Measurements from ENCODE around the gene CTSH. TPM values are rescaled to one million over a fixed set of nuclear protein-coding genes. Genes with fewer than 3 reads are reported as not detected.
"Not testable (repeated sequence)": the region's sequence is repeated elsewhere in the genome, so short reads cannot be mapped to it uniquely, and the experiment has no call there.

Gene CTSH
- total RNA-seq, 2 donors from 2014 or later, result 61.9 to 101 TPM

GRCh38 chr15:78880242-78880533, 64.7 kb downstream of the CTSH start:
- no peak for TF ChIP-seq CTCF (conservative IDR thresholded peaks at IDR 0.05)
- Mint-ChIP-seq H3K4me3 (no peak overlapping the region), H3K9me3 (no peaks in the 10 kb centered on the region), H3K4me1 (peaks cover 24% of the 10 kb centered on the region), H3K36me3 (ENCODE audit: low read depth) (peaks cover 47% of the 10 kb centered on the region), H3K27me3 (ENCODE audit: insufficient read depth) (no peaks in the 10 kb centered on the region), H3K27ac (no peak overlapping the region)
- Histone ChIP-seq H3K27me3 (ENCODE audit: control insufficient read depth, insufficient read depth, low read length, poor library complexity, severe bottlenecking) (no peaks in the 10 kb centered on the region), H3K4me3 (ENCODE audit: low read length) (no peak overlapping the region), H3K9me3 (ENCODE audit: control insufficient read depth, low read length) (no peaks in the 10 kb centered on the region), H3K9ac (ENCODE audit: extremely low read depth, low read length, poor library complexity, severe bottlenecking) (no peak overlapping the region), H3K4me1 (ENCODE audit: control insufficient read depth, insufficient read depth, low read length) (peaks cover 11% of the 10 kb centered on the region), H3K36me3 (ENCODE audit: control insufficient read depth, insufficient read depth, low read length) (peaks cover 69% of the 10 kb centered on the region), H3K27ac (ENCODE audit: low read depth, low read length) (no peak overlapping the region)
- DNase-seq, result no peak

- no peaks in the 10 kb centered on the region for H3K9me3 Mint-ChIP-seq
- Histone ChIP-seq H3K4me3 (ENCODE audit: low read length) (peak overlapping the region; percentile 27), H3K9ac (ENCODE audit: extremely low read depth, low read length, poor library complexity, severe bottlenecking) (no peak overlapping the region), H3K27me3 (ENCODE audit: control insufficient read depth, insufficient read depth, low read length, poor library complexity, severe bottlenecking) (no peaks in the 10 kb centered on the region), H3K36me3 (ENCODE audit: control insufficient read depth, insufficient read depth, low read length) (peaks cover 64% of the 10 kb centered on the region), H3K4me1 (ENCODE audit: control insufficient read depth, insufficient read depth, low read length) (peaks cover 11% of the 10 kb centered on the region), H3K27ac (ENCODE audit: low read depth, low read length) (no peak overlapping the region), H3K9me3 (ENCODE audit: control insufficient read depth, low read length) (no peaks in the 10 kb centered on the region)
- no peak overlapping the region for H3K4me3 Mint-ChIP-seq
- peaks cover 44% of the 10 kb centered on the region for H3K36me3 Mint-ChIP-seq (ENCODE audit: low read depth)
- H3K27me3 Mint-ChIP-seq (ENCODE audit: insufficient read depth), result no peaks in the 10 kb centered on the region
- WGBS, 2 experiments (ENCODE audit: insufficient coverage in 1 of 2, insufficient read length in 1 of 2), result 93 to 97% methylated on average over 3 to 5 of the region's 6 CpGs
- peak overlapping the region; percentile 72 for H3K27ac Mint-ChIP-seq
- TF ChIP-seq CTCF (conservative IDR thresholded peaks at IDR 0.05), result no peak
- DNase-seq, result no peak
- peaks cover 29% of the 10 kb centered on the region for H3K4me1 Mint-ChIP-seq
Observed at GRCh38 chr15:78879517-78880241, 65.2 kb downstream of the CTSH start.

- Histone ChIP-seq H3K9ac (ENCODE audit: extremely low read depth, low read length, poor library complexity, severe bottlenecking) (peak overlapping the region; percentile 23), H3K4me1 (ENCODE audit: control insufficient read depth, insufficient read depth, low read length) (peaks cover 11% of the 10 kb centered on the region), H3K9me3 (ENCODE audit: control insufficient read depth, low read length) (no peaks in the 10 kb centered on the region), H3K27me3 (ENCODE audit: control insufficient read depth, insufficient read depth, low read length, poor library complexity, severe bottlenecking) (no peaks in the 10 kb centered on the region), H3K36me3 (ENCODE audit: control insufficient read depth, insufficient read depth, low read length) (peaks cover 50% of the 10 kb centered on the region), H3K27ac (ENCODE audit: low read depth, low read length) (no peak overlapping the region), H3K4me3 (ENCODE audit: low read length) (peak overlapping the region; percentile 88)
- H3K27me3 Mint-ChIP-seq (ENCODE audit: insufficient read depth), result no peaks in the 10 kb centered on the region
- H3K27ac Mint-ChIP-seq, result peak overlapping the region; percentile 85
- TF ChIP-seq CTCF (conservative IDR thresholded peaks at IDR 0.05), result no peak
- peak overlapping the region; percentile 100 for H3K4me3 Mint-ChIP-seq
- no peaks in the 10 kb centered on the region for H3K9me3 Mint-ChIP-seq
- H3K4me1 Mint-ChIP-seq, result peaks cover 31% of the 10 kb centered on the region
- peaks cover 36% of the 10 kb centered on the region for H3K36me3 Mint-ChIP-seq (ENCODE audit: low read depth)
- no peak for DNase-seq
- 100% methylated on average over 1 of the region's 1 CpG; no CpG with 5 or more reads in 1 of the 2 experiments for WGBS, 2 experiments (ENCODE audit: insufficient coverage in 1 of 2, insufficient read length in 1 of 2)
Observed at GRCh38 chr15:78878356-78878755, 66.5 kb downstream of the CTSH start.

- H3K9ac ChIP-seq (ENCODE audit: extremely low read depth, low read length, poor library complexity, severe bottlenecking); DNase-seq; H3K27me3 Mint-ChIP-seq (ENCODE audit: insufficient read depth); H3K27ac Mint-ChIP-seq; H3K9me3 Mint-ChIP-seq; H3K27ac ChIP-seq (ENCODE audit: low read depth, low read length); H3K9me3 ChIP-seq (ENCODE audit: control insufficient read depth, low read length); H3K27me3 ChIP-seq (ENCODE audit: control insufficient read depth, insufficient read depth, low read length, poor library complexity, severe bottlenecking): not testable (repeated sequence)
- peaks cover 11% of the 10 kb centered on the region for H3K4me1 ChIP-seq (ENCODE audit: control insufficient read depth, insufficient read depth, low read length)
- Mint-ChIP-seq H3K4me1 (peaks cover 31% of the 10 kb centered on the region), H3K36me3 (ENCODE audit: low read depth) (peaks cover 23% of the 10 kb centered on the region), H3K4me3 (peak overlapping the region; percentile 100)
- peak overlapping the region; percentile 88 for H3K4me3 ChIP-seq (ENCODE audit: low read length)
- H3K36me3 ChIP-seq (ENCODE audit: control insufficient read depth, insufficient read depth, low read length), result peaks cover 36% of the 10 kb centered on the region
- WGBS, 2 experiments (ENCODE audit: insufficient coverage in 1 of 2, insufficient read length in 1 of 2), result 85 to 98% methylated on average over 10 to 14 of the region's 14 CpGs
Observed at GRCh38 chr15:78876954-78877353, 67.9 kb downstream of the CTSH start.

All from endodermal cell (in vitro differentiated cells).